Measurements from ENCODE around the gene KIF16B.

GRCh38 chr20:16488616-16489015, 84.6 kb downstream of the KIF16B start:
- TF ChIP-seq REST (IDR thresholded peaks at IDR 0.05; ENCODE audit: insufficient replicate concordance, low read depth) (no peak), CTCF (IDR thresholded peaks at IDR 0.05; ENCODE audit: insufficient read depth, low read length) (no peak), GABPA (IDR thresholded peaks at IDR 0.05; ENCODE audit: low read depth) (no peak)
